ENCODE data around the gene GRIK4.

The GRIK4 gene

DNA sequence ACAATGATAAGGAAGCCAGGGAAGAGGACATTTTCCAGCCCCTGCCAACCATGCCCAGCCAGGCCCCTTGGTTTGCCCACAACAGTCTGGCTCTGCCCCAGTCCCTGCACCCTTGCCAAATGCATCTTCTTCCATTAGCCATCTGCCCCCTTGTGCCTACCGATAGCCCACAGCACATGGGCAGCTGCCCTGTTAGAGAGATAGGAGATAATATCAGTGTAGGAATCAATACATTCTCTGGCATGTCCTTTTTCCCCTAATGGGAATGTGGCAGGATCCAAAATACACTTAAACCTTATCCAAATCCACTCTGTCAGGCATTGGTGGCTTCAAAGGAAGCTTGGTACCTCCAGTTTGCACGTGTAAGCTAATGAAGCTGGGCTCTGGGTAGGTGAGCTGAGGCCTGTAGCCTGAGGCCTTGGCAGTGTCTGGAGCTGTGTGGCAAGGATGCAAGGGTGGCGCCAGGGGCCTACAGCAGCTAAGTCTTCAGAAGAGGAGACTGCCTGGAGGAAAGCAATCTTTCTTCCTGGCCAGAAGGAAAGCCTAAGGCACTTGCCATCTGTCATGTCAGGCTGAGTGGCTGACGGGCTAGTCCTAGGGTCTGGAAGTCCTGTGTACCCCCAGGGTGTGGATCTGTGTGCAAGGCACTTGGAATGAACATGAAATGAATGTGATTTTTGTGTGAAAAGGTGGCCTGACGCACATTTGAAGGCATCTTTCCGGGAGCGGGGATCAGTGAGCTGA, 348.2 kb downstream of the GRIK4 start:
- no peak for DNase-seq

DNA sequence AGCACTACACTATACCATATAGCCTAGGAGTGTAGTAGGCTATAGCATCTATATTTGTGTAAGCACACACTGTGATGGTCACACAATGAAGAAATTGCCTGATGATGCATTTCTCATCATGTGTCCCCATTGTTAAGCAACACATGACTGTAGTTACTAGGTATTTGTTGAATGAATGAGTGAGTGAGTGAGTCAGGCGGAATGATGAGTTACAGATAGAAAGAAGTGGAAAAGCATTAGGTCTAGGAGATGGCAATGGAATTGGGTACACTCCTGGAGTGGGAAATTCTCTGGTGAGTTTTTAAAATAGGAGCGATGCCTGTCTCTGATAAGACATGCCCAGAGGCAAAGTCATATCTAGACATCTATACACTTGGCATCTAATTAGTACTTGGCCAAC, 351.8 kb downstream of the GRIK4 start:
- no peak for DNase-seq

DNA sequence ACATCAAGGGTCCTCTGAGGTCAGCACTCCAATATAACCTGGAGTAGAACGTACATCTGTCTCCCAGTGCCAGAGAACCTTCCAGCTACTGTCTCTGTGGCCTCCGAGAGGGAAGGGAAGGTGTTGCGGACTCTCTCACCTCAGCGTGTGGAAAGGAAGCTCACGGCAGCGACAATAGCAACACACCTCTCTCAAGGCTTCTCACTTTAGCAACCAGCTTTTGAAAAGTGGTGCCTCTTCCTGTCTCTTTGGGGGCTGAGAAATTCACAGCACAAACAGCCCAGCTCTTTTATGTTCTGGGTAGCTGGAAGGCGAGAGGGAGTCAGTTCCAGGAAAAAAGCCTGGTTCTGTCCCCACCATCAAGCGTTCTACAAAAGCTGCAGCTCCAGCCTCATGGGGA, 355.5 kb downstream of the GRIK4 start:
- no peak for DNase-seq

DNA sequence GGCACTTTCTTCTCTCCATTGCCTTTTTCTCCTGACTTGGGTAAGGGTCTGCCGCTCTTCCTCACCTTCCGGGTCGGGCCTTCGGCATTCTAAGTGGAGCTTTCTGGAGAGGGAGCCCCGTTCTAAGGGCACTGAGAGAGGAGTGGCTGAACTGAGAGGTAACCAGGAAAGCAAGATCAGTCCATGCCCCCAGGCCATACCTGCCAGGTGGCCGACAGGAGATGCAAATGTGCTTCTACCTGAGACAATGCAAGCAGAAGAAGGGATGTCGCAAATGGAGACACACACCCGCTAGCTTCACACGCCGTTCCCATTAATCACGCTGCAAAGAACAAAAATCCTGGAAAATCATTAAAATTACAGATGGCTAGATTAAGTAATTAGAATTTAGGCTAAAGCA, 356.0 kb downstream of the GRIK4 start:
- DNase-seq, result no peak

DNA sequence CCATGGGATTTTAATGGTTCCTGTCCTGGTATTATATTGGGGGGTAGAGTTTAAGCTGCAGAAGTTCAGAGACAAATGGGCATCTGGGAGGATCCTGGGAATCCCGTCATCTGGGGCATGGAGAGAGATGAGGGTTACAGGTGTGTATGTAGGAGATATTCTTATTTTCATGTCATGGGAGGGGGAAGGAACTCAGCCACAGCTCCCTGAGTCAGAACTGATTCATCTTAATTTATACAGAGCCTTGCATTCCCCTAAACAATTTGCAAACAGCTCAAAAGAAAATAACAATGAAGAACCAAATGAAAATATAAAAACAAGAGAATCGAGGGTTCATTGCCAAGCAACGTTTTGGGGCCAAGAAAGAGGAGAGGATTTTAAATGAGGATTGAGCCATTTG, 356.4 kb downstream of the GRIK4 start:
- DNase-seq, result no peak

DNA sequence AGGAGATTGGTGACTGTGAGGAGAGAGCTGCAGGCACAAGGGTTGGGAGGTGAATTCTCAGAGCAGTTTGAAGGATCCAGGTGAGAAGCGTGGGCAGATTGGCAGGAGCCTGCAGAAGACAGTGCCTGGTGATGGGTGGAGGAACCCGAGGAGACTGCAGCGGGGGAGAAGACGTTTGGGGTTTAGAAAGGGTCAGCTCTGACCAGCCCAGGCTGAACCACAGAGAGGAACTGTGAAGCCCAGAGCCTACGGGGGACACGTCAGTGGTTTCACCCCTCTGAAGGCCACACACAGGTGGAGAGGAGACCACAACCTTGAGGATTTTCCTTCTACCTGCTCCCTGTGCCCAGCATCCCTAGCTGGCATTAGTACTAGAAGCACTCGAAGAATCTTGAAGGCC, 357.5 kb downstream of the GRIK4 start:
- DNase-seq, result no peak

DNA sequence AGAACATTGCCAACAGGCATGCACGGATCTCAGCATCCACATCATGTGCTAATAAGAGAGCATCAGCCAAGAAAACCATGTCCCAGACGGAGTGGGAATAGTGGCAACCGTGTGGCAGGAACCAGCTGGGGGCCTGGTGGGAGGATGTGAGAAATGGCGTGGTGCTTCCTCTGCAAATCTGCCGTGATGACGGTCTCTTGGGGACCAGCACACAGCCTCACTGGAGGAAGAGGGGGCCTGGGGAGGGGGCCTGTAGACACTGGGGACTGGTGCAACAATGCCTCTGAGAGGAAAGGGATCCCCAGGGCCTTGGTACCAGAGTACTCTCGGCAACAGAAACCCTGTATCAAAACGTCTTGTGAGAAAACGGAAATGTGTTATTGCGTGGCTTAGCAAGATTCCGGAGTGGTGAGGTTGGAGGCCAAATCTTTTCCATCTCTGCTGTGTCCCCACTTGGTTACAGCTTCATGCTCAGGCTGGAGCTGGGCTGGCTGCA, 358.0 kb downstream of the GRIK4 start:
- no peak for DNase-seq

DNA sequence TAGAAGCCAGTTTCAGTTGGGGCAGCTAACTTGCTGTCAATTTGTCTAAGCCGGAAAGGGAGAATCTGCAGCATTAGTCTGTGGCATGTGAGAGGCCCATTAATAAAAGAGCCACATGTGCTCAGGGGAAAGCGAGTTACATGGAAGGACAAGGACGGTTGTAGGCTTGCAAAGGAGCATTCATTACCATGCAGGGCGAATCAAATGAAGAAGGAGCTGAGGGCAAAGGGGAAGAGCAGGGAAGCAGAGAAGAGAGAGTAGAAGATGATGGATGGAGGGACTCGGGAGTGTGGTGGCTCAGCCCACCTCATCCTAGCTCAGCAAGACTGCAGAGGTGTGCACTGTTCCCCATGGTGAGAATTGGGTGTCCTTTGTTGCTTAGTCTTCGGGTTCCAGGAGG, 359.6 kb downstream of the GRIK4 start:
- DNase-seq, result no peak

DNA sequence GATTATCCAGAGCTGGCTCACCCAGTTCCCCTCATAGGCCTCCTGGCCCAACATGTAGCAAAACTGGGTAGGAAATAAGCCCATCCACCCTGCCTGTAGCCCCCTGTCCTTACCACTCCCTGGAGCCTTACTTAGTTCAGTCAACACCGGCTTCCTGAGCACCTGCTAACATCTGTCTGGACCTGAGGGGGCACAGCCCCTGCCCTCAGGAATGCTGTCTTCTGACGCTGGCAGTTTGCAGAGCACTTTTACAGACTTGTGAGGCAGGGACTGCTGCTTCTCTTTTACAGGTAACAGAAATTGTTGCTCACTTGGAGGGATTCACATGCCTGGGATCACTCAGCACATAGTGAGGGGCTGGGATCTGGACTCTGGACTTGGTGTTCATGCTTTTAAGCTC, 360.4 kb downstream of the GRIK4 start:
- DNase-seq, result no peak

DNA sequence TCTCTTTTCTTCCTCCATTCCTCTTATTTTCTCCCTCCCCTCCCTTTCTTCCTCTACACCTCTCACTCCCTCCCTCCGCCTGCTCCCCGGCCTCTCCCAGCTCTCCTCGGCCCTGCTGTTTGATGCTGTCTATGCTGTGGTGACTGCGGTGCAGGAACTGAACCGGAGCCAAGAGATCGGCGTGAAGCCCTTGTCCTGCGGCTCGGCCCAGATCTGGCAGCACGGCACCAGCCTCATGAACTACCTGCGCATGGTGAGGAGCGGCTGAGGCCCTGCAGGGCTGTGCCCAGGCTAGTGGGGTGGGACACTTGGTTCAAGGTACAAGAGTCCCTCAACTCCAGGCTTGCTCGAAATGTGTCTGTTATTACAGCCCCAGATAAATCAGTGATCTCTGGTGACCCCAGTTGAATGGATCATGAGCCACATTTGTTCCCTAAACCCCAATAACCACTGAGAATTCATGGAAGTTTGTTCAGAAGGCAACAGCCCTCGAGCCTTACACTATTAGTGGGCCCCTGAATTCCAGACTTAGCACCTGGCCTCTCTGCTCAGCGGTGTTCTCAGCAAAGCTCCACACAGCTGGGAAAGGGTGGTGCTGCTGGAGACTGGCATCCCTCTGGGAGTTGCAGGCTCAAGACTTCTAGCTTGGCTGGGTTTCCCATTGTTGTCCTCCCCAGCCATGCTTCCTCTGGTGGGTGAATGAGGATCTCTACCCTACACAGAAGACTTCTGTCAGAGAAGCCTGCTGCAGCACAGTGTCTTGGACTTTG, 362.6 kb downstream of the GRIK4 start:
- DNase-seq, result no peak

DNA sequence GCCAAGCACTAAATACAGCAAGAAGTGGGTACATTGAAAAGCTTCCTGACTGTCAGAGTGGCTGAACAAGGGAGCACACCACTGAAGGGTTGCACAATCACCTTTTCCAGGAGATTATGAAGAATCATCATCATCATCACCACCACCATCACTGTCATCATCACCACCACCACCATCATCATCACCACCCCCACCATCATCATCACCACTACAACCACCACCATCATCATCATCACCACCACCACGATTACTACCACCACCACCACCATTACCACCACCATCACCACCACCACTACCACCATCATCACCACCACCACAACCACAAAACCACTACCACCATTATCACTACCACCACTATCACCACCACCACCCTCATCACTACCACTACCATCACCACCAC, 364.4 kb downstream of the GRIK4 start:
- DNase-seq, result no peak

DNA sequence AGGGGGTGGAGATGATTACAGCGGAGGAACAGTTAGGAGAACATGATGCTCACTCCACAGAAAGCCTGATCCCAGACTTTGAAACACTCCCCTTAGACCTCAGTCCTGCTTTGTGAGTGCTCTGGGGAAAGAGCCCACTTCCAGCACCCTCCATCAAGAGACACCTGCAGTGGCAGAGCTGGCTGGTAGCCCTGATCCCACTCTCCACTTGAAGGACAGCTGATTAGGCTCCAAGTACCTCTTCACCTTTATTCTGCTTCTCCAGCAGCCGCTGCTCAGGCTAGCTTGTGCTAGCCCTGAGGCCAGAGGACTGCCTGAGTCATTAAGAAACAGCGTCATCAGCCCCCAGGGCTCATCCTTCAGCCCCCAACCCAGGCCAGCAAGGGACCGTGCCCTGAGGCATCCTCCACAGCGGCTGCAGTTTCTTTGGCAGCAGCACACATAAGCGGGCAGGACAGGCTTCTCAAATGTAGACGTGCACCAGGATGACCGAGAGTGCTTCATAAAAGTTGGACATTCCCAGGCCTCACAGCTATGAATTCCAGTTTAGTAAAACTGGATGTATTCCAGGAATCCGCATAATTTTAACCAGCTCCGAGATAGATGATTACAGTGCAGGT, 366.3 kb downstream of the GRIK4 start:
- no peak for DNase-seq

DNA sequence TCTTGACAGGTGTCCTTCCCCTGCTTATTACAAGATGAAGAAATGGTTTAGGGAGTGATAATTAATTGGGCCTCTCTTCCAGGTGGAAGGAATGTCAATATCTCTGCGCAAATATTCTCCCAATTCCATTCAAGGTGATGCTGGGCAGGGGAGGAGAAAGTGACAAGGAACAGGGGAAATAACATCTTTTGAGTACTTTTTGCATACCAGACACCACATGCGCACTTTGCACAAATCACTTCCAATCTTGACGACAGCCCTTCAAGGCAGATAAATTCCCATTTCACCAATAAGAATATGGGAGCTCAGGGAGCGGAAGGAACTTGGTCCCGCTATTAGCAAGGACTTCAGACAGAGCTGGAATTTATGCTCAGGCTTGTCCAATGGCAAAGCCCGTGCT, 367.2 kb downstream of the GRIK4 start:
- DNase-seq, result no peak

DNA sequence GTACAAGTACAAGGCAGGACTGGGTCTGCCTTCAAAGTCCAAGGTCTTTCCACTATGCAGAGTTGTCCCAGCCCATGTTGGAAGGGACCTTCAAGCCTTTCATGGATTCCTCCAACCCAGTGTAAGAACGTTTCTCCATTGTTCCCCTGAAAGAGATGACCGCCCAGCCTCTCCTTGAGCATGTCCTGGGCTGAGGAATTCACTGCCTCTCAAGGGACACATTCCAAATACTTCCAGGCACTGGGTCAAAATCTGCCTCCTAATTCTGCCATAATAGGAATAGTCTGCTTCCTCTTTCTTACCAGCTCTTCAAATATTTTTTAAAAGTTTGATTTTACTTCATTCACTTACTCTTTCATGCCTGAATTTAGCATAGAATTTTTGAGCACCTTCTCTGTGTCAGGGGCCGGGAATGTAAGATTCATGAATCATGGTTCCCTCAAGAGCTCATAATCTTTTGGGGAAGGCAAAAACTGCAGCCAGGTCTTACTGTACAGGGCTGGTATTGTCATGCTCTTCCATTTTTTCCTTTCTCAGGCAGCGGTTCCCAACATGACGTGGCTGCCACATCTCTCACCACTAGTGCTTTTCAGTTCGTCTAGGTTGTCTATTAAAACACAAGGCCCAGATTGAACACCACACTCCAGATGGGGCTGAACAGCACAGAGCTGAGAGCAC, 369.1 kb downstream of the GRIK4 start:
- DNase-seq, result no peak

DNA sequence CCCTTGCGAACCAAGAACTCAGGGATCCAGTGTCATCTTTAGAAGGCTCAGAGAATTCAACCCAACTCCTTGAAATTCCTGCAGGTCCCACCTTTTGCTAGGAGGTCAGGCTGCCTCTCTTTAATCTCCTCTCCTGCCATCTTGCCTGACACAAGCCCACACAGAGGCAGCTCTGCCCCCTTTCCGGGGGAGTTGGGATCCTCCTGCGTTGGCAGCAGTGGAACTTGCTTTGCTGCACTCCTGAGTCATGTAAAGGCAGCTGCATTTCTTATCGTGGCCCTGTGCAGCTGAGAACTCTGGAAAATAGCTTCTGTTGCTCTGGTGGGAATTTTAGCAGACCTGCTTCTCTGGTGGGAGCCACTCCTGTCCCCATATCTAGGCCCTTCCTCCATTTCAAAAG, 370.0 kb downstream of the GRIK4 start:
- DNase-seq, result no peak

DNA sequence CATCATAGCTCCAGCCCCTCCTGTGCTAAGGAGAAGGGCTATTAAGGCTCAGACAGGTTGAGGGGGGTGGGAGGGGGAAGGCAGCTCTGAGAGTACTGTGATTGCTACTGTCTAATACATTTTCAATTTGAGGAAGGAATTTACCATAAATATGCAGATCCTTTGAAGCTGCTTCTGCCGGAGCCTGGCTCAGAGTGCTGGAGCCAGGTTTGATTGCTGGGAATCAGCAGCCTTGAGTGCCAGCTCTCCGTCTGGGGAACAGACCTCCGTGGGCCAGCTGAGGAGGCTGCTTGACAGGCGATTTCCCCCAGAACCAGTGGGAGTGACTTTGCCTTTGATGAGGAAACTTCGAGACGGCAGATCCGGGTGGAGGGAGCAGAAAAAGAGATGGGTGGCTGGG, 370.6 kb downstream of the GRIK4 start:
- no peak for DNase-seq

DNA sequence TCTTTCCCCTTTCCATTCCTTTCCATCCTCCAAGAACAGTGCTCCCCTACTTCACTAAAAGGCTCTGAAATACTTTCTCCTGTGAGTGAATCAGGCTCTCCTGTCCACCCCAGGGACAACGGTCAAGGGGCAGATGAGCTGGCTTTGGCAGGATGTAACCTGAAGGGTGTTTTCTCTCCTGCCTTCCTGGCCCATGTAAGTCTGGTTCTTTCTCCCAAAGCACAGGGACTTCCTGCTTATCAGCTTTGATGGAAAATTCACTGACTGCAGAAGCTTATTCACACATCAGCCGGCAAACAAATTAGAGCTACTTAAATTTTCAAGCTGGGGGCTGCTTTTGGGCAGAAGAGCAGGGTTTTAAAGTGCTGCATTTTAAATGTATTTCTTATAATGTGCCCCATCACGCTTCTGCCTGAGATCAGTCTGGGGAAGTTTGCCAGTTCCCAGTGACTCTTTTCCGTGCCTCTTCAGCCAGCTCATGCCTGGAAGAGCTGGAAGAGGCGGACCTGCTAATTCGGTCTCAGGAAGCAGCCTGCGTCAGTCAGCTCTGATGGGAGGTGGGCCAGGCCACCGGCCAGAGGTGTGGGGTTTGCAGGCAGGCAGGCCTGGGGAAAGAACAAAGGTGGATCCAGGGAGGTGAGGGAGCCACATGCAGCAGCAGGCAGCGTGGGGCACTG, 372.0 kb downstream of the GRIK4 start:
- peak; percentile 9 for DNase-seq

DNA sequence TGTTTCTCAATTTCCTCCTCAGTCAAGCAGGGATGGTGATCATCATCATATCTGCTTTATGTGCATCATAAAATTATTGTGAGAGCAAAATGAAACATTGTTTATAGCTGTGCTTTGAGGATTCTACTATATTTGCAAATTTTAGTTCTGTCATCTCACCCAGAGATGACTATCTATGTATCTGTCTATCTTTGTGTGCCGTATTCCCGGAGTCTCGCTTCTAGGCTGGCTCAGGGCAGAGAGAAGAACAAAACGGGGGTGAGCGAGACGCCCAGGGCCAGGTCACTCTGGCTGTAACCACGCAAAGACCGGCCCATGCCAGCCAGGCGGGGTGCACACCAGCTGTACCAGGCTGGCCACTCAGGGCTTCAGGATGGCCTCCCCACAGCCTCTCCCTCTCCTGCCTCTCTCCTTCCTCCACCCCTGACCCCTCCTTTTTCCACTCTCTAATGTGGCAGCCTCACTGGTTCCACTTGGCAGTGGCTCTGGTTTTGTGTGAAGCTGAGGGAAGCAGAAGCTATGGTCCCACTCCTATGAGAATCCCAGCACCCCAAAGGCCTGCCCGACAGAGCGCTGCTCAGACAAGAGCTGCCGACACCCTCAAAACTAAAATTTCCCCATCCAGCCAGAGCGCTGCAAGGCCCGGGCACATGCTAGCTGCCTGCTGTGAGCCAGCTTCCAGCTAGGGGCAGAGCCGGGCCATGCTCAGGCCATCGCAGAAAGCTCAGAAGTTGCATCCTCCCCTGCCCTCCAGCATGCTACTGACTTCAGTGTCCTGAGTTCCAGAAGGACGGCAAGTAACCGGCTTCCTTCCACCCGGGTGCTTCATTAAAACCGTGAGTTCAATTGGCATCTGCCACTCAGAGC, 372.8 kb downstream of the GRIK4 start:
- no peak for DNase-seq

DNA sequence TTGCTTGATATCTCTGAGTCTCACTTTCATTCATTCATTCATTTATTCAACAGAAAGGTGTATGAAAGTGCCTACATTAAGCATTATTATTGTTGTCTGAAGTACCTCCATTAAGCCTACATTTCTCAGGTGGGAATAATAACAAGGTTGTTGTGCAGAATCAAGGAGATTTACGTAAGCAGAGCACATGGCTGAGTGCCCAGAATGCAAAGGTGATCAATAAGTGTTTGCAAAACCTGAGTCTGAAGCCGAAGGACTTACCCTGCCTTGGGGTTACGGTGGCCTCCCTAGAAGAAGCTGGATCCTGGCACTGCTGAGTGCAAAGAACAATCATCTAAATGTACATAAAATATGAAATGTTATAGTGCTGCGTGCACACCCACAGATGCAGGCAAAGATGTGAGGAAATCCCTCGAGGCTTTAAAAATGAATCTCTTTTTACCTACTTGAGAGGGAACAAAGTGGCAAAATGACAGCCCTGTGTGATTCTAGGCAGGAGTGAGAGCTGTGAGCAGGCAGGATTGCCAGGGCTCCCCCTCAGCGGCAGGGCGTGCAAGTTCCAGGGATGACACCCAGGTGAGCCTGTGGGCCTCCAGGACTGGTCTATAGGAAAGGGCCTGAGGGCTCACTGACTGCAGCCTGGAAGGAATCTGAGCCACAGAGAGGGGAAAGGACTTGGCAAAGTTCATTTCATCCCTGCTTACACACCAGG, 379.2 kb downstream of the GRIK4 start:
- DNase-seq, result no peak

DNA sequence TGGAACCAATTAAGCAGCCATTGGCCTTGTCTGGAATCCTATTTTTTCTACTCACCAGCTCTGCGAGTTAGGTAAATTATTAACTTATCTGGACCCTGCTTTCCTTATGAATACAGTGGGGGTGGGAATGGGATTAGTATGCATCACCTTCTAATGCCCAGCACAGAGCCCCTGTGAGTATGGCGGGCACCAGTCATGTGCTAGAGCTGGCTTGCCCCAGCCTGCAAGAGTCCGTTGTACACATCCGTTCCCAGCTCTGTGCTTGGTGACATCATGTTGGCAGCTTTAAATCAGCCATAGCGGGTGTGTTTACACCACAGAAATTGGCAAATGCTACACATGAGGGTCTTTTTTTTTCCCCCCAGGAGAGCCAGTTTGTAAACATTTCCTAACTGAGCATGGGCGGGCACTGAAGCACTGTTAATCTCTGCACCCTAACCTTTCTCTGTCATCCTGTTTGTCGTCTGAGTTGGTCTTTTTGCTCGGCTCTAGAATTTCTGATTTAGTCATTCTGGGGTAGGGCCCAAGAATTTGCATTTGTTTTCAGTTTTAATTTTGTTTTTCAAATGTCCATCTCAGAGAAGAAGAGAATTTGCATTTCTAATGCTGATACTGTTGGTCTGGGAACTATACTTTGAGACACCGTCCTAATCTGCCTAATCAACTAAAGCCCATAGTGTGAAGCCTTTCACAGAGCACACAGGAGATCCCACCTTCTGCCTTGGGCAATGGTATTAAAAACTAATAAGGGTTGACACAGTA, 382.1 kb downstream of the GRIK4 start:
- no peak for DNase-seq
